IPS-18a (cell line): ENCODE measurements around the gene HRAS.
"Not testable (repeated sequence)": the region's sequence is repeated elsewhere in the genome, so short reads cannot be mapped to it uniquely, and the experiment has no call there.

Experiments used
- H3K27ac ChIP-seq: one replicate; pipeline ENCODE4 v1.5.1; 2013; ENCODE audit warnings: low read length
- H3K27me3 ChIP-seq: one replicate; pipeline ENCODE4 v1.6.1; 2013; ENCODE audit warnings: mild to moderate bottlenecking, low read length; ENCODE audit not compliant: control insufficient read depth, insufficient read depth
- H3K36me3 ChIP-seq: one replicate; pipeline ENCODE4 v1.6.1; 2013; ENCODE audit warnings: low read depth, low read length; ENCODE audit not compliant: control insufficient read depth
- H3K4me1 ChIP-seq: one replicate; pipeline ENCODE4 v1.6.1; 2013; ENCODE audit warnings: low read depth, low read length; ENCODE audit not compliant: control insufficient read depth
- H3K4me3 ChIP-seq: one replicate; pipeline ENCODE4 v1.5.1; 2013; ENCODE audit warnings: low read length
- H3K9ac ChIP-seq: one replicate; pipeline ENCODE4 v1.6.1; 2013; ENCODE audit warnings: mild to moderate bottlenecking, low read length, moderate library complexity
- H3K9me3 ChIP-seq: one replicate; pipeline ENCODE4 v1.6.1; 2013; ENCODE audit warnings: low read depth, low read length; ENCODE audit not compliant: control insufficient read depth

Gene HRAS

GRCh38 chr11:574632-575312 lies 39.4 kb upstream of the HRAS start:
- H3K4me3 ChIP-seq, result peak overlapping the region; percentile 47
- H3K27me3 ChIP-seq, result peaks cover 24% of the 10 kb centered on the region
- H3K4me1 ChIP-seq, result peaks cover 18% of the 10 kb centered on the region
- no peak overlapping the region for H3K27ac ChIP-seq
- H3K36me3 ChIP-seq, result no peaks in the 10 kb centered on the region
- no peaks in the 10 kb centered on the region for H3K9me3 ChIP-seq
- H3K9ac ChIP-seq, result peak overlapping the region; percentile 2

DNA sequence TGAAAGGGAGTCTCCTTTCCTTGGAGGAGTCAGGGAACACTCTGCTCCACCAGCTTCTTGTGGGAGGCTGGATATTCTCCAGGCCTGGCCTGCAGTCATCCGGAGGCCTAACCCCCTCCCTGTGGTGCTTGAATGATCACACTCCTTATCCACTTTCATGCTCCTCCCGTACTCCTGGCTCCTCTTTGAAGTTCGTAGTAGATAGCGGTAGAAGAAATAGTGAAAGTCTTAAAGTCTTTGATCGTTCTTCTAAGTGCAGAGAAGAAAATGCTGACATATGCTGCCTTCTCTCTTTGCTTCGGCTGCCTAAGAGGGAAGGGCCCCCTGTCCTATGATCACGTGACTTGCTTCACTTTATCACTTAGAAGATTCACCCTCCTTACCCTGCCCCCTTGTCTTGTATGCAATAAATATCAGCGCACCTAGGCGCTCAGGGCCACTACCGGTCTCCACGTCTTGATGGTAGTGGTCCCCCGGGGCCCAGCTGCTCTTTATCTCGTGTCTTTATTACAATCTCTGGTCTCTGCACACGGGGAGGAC lies 38.7 kb upstream of the HRAS start:
- H3K4me3 ChIP-seq, H3K9ac ChIP-seq, H3K27ac ChIP-seq, H3K36me3 ChIP-seq, H3K9me3 ChIP-seq: not testable (repeated sequence)
- Histone ChIP-seq H3K27me3 (peaks cover 24% of the 10 kb centered on the region), H3K4me1 (peaks cover 18% of the 10 kb centered on the region)

DNA sequence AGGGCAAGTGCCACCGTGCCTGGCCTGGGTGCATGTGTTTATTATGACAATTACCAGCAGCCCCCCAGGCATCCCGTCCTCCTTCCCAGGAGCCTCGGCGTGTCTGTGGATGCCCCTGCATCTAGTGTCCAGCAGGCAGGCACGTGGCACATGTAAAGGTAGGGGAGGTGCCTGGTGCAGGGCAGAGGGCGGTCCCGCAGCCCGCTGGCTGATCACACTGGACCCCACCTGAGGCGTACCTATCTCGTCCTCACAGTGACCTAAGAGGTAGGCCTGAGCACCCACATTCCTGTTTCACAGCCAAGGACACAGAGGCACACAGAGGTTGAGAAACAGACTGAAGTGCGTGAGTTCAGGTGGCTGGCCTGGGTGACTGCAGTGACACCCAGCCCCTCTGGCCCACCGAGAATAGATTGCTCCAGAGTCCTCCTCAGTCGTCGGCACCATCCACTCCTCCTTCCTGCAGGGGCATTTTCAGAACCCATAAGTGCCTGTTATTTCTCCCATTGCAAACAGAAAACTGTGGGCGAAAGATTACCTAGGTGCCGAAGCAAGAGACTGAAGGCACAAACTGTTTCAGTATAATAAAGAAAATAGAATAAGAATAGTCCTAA lies 37.9 kb upstream of the HRAS start:
- Histone ChIP-seq H3K9me3 (no peaks in the 10 kb centered on the region), H3K4me1 (peaks cover 18% of the 10 kb centered on the region), H3K4me3 (no peak overlapping the region), H3K9ac (no peak overlapping the region), H3K27me3 (peaks cover 24% of the 10 kb centered on the region), H3K36me3 (no peaks in the 10 kb centered on the region), H3K27ac (no peak overlapping the region)

DNA sequence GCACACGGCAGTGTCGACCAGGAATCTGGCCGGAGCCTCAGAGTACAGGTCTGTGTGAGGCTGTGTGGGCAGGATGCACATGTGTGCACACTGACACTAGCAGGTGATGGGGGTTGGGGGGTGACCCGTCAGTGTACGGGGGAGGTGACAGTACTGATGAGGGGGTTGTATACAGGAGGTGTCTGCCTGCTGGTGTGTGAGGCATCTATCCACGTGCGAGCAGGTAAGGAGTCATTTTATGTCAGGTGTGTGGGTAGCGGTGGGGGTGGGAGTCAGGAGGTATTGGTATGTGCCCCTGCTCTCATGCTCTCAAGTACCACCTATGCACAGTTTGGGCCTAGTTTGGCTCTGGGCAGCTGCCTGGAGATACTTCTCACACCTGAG lies 36.4 kb upstream of the HRAS start:
- no peak overlapping the region for H3K9ac ChIP-seq
- H3K4me3 ChIP-seq, result no peak overlapping the region
- H3K36me3 ChIP-seq, result no peaks in the 10 kb centered on the region
- H3K27me3 ChIP-seq, result peaks cover 35% of the 10 kb centered on the region
- H3K4me1 ChIP-seq, result peaks cover 12% of the 10 kb centered on the region
- H3K9me3 ChIP-seq, result no peaks in the 10 kb centered on the region
- no peak overlapping the region for H3K27ac ChIP-seq

DNA sequence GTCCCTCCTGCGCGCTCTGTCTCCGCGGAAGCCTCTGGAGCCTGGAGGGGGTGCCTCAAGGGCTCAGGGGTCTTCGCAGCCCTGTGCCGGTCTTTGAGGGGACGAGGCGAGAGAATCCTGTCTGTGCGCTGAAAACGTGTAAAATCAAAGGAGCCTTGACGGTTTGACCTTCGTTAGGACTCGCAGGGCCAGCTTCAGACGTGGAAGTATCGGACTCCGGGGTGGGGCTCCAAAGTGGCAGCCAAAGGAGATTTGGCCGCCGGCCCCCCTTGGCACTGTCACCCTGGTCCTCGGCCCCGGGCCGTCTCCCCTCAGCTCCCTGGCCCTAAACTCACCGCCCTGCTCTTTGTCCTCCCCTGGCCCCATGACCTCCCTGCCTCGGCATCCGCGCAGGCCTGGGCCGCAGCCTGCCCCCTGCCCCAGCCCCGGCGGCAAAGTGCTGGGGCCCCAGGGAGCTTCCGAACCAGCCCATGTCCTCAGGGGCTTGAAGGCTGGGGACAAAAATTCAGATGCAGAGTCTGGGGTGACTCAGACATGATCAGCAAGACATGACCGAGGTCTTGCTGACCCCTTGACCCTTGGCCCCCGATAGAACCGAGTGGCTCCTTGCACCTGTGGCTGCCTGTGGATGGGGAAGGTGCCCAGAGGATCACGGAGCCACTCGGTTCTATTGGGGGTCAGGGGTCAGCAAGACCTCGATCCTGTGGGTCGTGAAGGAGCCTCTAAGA lies 33.9 kb upstream of the HRAS start:
- Histone ChIP-seq H3K4me3 (no peak overlapping the region), H3K36me3 (no peaks in the 10 kb centered on the region), H3K9ac (no peak overlapping the region), H3K27ac (no peak overlapping the region), H3K9me3 (no peaks in the 10 kb centered on the region), H3K27me3 (peaks cover 25% of the 10 kb centered on the region), H3K4me1 (peaks cover 9% of the 10 kb centered on the region)

- H3K4me3 ChIP-seq, result peak overlapping the region; percentile 47
- H3K9me3 ChIP-seq, result no peaks in the 10 kb centered on the region
- no peak overlapping the region for H3K27ac ChIP-seq
- H3K4me1 ChIP-seq, result peaks cover 9% of the 10 kb centered on the region
- H3K9ac ChIP-seq, result no peak overlapping the region
- peaks cover 18% of the 10 kb centered on the region for H3K27me3 ChIP-seq
- H3K36me3 ChIP-seq, result no peaks in the 10 kb centered on the region
These were observed 33.2 kb upstream of the HRAS start for GRCh38 chr11:568306-569157.

- Histone ChIP-seq H3K27me3 (peaks cover 14% of the 10 kb centered on the region), H3K36me3 (no peaks in the 10 kb centered on the region), H3K9ac (no peak overlapping the region), H3K4me3 (peak overlapping the region; percentile 47), H3K27ac (no peak overlapping the region), H3K9me3 (no peaks in the 10 kb centered on the region), H3K4me1 (peaks cover 9% of the 10 kb centered on the region)
These were observed 32.4 kb upstream of the HRAS start for GRCh38 chr11:567629-568292.

DNA sequence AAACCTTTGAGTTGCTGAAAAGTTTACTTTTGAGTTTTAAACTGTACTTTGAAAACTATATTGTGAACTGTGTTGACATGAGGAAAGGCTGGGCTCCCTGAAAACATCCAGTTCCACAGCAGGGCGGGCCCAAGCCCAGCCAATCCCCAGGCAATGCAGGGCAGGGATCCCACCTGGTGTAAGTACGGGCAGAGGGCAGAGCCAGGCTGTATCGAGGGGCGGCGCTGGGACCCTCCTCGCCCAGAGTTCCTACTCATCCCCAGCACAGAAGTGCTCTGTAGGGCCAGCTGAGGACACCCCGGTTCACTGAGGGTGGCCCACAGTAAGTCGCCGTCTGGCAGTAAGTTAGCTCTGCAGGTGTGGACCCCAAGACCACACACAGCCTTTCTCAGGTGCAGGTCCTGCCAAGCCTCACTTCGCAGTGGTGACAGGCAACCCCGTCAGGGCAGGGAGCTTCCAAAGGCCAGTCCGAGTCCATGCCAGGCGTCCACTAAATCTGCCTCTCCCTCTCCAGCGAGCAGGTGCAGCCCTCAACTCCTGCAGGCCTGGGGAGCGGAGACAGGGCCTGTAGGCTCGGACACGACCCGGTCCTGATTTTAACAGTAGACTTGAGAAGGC lies 31.7 kb upstream of the HRAS start:
- peaks cover 9% of the 10 kb centered on the region for H3K4me1 ChIP-seq
- no peak overlapping the region for H3K4me3 ChIP-seq
- no peak overlapping the region for H3K27ac ChIP-seq
- peaks cover 14% of the 10 kb centered on the region for H3K27me3 ChIP-seq
- no peaks in the 10 kb centered on the region for H3K36me3 ChIP-seq
- no peak overlapping the region for H3K9ac ChIP-seq
- no peaks in the 10 kb centered on the region for H3K9me3 ChIP-seq

DNA sequence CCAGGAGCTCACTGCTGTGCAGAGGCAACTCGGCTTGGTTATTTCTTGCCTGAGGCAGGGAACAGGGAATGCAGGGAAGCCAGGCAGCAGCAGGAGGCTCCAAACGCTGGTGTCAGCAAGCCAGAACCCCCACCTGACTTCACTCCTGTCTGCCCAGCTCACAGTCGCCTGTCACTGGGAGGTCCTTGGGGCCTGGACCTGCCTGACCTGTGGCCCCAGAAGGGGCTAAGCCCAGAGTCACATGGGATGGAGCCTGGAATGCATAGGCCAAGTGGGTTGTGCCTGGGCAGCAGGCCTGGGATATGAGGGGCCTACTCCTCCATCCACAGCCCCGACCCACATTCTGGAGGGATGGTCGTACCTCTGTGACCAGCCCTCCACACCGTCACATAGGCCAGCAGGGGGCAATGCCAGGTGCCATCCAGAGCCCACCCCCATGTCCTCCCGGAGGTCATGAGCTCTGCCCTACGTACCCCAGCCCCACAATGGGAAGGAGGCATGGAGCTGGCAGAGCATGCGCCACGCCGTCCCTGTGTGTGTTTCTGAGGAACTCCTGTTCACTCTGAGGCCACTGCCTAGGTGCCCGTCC lies 30.6 kb upstream of the HRAS start:
- no peak overlapping the region for H3K27ac ChIP-seq
- H3K4me3 ChIP-seq, result no peak overlapping the region
- H3K4me1 ChIP-seq, result peaks cover under 1% of the 10 kb centered on the region

DNA sequence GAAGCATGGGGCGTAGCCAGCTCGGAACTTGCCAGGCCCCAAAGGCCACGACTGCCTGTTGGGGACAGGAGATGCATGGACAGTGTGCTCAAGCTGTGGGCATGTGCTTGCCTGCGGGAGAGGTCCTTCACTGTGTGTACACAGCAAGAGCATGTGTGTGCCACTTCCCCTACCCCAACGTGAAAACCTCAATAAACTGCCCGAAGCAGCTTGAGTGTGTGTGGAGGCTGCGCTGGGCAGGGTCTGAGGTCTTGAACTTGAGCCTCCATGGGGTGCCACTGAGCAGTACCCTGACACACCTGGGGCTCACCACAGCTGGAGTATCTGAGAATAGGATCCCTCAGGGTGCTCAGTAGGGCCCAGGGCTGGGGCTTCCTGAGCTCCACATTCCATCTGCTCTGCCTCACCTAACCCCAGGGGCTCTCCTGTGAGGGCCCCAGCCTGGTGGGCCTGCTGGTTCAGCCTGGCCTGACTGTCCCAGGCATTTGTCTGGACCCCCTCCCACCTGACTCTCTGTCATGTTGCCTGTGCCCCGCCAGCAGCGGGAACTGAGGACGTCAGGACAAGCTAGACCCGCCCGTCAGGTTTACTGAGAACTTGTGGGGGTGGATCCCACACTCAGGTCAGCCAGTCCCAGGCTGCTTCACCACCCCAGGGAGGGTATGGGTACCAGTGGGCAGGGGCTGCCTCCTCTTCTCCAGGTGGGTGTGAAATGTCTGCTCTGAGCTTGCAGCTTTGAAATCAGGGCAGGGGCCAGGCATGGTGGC lies 28.6 kb upstream of the HRAS start:
- Histone ChIP-seq H3K27ac (no peak overlapping the region), H3K9ac (no peak overlapping the region), H3K36me3 (no peaks in the 10 kb centered on the region), H3K4me3 (no peak overlapping the region), H3K9me3 (no peaks in the 10 kb centered on the region), H3K4me1 (peaks cover 5% of the 10 kb centered on the region), H3K27me3 (peaks cover 24% of the 10 kb centered on the region)

More for the DNA sequence above, 30.6 kb upstream of the HRAS start:
- Histone ChIP-seq H3K27me3 (peaks cover 14% of the 10 kb centered on the region), H3K9ac (no peak overlapping the region), H3K36me3 (no peaks in the 10 kb centered on the region), H3K9me3 (no peaks in the 10 kb centered on the region)
